Measurements from ENCODE around the gene OR5K2. TPM values are rescaled to one million over a fixed set of nuclear protein-coding genes. Genes with fewer than 3 reads are reported as not detected.
A peak's percentile ranks its signal among the peaks of the same experiment; 100 is the strongest.

OR5K2 gene
- total RNA-seq, 1 experiment from 2014 or later, result not detected

- Histone ChIP-seq H3K36me3 (ENCODE audit: insufficient read depth, low read length, poor library complexity, severe bottlenecking) (no peaks in the 10 kb centered on the region), H3K9me3 (ENCODE audit: low read depth, low read length, poor library complexity, severe bottlenecking) (no peaks in the 10 kb centered on the region), H3K4me1 (ENCODE audit: insufficient read depth, low read length, poor library complexity, severe bottlenecking) (no peaks in the 10 kb centered on the region), H3K27me3 (replicated peaks; ENCODE audit: insufficient read depth, low read depth, low read length, poor library complexity) (no peaks in the 10 kb centered on the region), H3K4me3 (ENCODE audit: low read depth, low read length, poor library complexity, severe bottlenecking) (no peak overlapping the region), H3K27ac (ENCODE audit: low read depth, low read length, poor library complexity, severe bottlenecking) (no peak overlapping the region)
- intact Hi-C loops (cut with micrococcal nuclease; ENCODE audit: unreplicated experiment), result no loop called here
- ChIA-PET CTCF (interaction anchor here (0.6 kb wide), 1 partner anchor 9 kb away, joined by 3 read pairs; the partner anchor contains the start of gene OR5K1), POLR2A (ENCODE audit: low non-redundant PET) (no interaction called here)
- BruUV-seq (replicated peaks), result no TSS peak
- DNase-seq (ENCODE audit: low spot score), result no peak
- no peak for TF ChIP-seq EZH2 (IDR thresholded peaks at IDR 0.05; ENCODE audit: borderline replicate concordance, low read depth, low read length, poor library complexity, severe bottlenecking)
- TF ChIP-seq CTCF (conservative IDR thresholded peaks at IDR 0.05; ENCODE audit: low read depth, low read length), result no peak
These were observed 43.7 kb upstream of the OR5K2 start for GRCh38 chr3:98453827-98454226.

- TF ChIP-seq EZH2 (IDR thresholded peaks at IDR 0.05; ENCODE audit: borderline replicate concordance, low read depth, low read length, poor library complexity, severe bottlenecking) (no peak), CTCF (conservative IDR thresholded peaks at IDR 0.05; ENCODE audit: low read depth, low read length) (no peak)
- intact Hi-C loops (cut with micrococcal nuclease; ENCODE audit: unreplicated experiment), result no loop called here
- H3K4me3 ChIP-seq (ENCODE audit: low read depth, low read length, poor library complexity, severe bottlenecking), result no peak overlapping the region
- BruUV-seq (replicated peaks), result no TSS peak
- H3K36me3 ChIP-seq (ENCODE audit: insufficient read depth, low read length, poor library complexity, severe bottlenecking), result no peaks in the 10 kb centered on the region
- no peaks in the 10 kb centered on the region for H3K9me3 ChIP-seq (ENCODE audit: low read depth, low read length, poor library complexity, severe bottlenecking)
- no peak overlapping the region for H3K27ac ChIP-seq (ENCODE audit: low read depth, low read length, poor library complexity, severe bottlenecking)
- H3K27me3 ChIP-seq (replicated peaks; ENCODE audit: insufficient read depth, low read depth, low read length, poor library complexity), result no peaks in the 10 kb centered on the region
- no peak for DNase-seq (ENCODE audit: low spot score)
- POLR2A ChIA-PET (ENCODE audit: low non-redundant PET), result no interaction called here
- no peaks in the 10 kb centered on the region for H3K4me1 ChIP-seq (ENCODE audit: insufficient read depth, low read length, poor library complexity, severe bottlenecking)
- CTCF ChIA-PET, result no interaction called here
These were observed 42.6 kb upstream of the OR5K2 start for GRCh38 chr3:98454929-98455328.

- no peaks in the 10 kb centered on the region for H3K27me3 ChIP-seq (replicated peaks; ENCODE audit: insufficient read depth, low read depth, low read length, poor library complexity)
- no peak overlapping the region for H3K4me3 ChIP-seq (ENCODE audit: low read depth, low read length, poor library complexity, severe bottlenecking)
- ChIA-PET POLR2A (ENCODE audit: low non-redundant PET) (no interaction called here), CTCF (no interaction called here)
- TF ChIP-seq CTCF (conservative IDR thresholded peaks at IDR 0.05; ENCODE audit: low read depth, low read length), result no peak
- TF ChIP-seq EZH2 (IDR thresholded peaks at IDR 0.05; ENCODE audit: borderline replicate concordance, low read depth, low read length, poor library complexity, severe bottlenecking), result no peak
- intact Hi-C loops (cut with micrococcal nuclease; ENCODE audit: unreplicated experiment), result no loop called here
- no peaks in the 10 kb centered on the region for H3K4me1 ChIP-seq (ENCODE audit: insufficient read depth, low read length, poor library complexity, severe bottlenecking)
- peak; percentile 2 for DNase-seq (ENCODE audit: low spot score)
- H3K27ac ChIP-seq (ENCODE audit: low read depth, low read length, poor library complexity, severe bottlenecking), result no peak overlapping the region
- no peaks in the 10 kb centered on the region for H3K36me3 ChIP-seq (ENCODE audit: insufficient read depth, low read length, poor library complexity, severe bottlenecking)
- no peaks in the 10 kb centered on the region for H3K9me3 ChIP-seq (ENCODE audit: low read depth, low read length, poor library complexity, severe bottlenecking)
- no TSS peak for BruUV-seq (replicated peaks)
These were observed 39.9 kb upstream of the OR5K2 start for GRCh38 chr3:98457543-98457942.

All from A673 (cell line).